ENCODE data around the gene VGLL4.

Gene VGLL4

DNA sequence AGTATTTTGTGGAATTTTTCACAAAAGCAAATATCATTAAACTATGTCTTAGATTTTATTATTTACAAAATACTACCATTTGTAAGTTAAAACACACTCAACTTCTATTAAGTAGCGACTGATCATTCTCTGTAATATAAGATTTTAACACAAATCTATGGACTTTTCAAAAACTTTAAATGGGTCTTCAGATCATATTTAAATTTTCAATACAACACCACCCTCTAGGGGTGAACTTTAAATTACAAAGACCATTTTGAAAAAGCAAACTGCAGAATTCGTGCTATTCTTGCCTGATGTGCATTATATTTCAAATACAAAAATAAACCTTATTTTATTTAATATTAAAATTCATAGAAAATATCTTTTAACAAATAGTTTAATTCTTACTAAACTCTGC is 8.2 kb upstream of the VGLL4 start:
- no peak for DNase-seq

- DNase-seq, result no peak
These were observed 7.8 kb upstream of the VGLL4 start for GRCh38 chr3:11651477-11651876.

- no peak for DNase-seq
These were observed 6.7 kb upstream of the VGLL4 start for GRCh38 chr3:11650391-11650790.

DNA sequence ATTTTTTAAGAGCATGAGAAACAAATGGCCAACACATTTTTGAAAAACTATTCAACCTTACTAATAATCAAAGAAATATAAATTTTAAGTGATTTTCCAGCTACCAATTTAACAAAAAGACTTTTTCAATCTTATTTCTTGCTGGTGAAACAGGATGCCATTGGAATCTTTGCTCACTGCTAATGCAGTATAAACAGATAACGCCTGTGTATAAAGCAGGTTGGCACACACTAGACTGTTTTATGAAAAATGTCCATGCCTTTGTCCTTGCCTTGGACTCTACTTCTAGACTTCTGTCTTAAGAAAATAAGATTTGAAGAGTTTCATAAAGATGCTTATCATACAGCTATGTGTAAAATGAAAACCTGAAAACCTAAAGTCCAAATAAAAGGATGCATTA is 5.0 kb upstream of the VGLL4 start:
- DNase-seq, result no peak

GRCh38 chr3:11643201-11643603 is 513 bp downstream of the VGLL4 start:
- DNase-seq, result peak; percentile 55

- peak; percentile 70 for DNase-seq
These were observed 1.1 kb downstream of the VGLL4 start for GRCh38 chr3:11642431-11643191.

GRCh38 chr3:11641683-11642430 is 1.9 kb downstream of the VGLL4 start:
- DNase-seq, result peak; percentile 44

DNA sequence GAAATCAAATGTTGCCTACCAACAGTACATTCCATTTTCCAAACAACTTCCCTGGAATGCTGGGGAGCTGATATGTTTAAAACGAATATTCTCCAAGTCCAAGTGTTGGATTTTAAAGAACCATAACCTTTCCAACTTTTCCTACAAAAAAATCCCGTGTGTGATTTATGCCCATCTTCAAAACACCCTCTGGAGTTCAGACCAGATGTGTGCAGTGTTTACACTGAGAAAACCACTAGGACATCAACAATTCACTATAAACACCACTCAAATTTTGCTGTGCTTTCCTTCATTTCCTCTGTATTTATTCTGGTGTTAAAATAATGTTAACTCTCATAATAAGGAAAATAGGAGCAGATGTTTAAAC is 2.4 kb downstream of the VGLL4 start:
- DNase-seq, result no peak

DNA sequence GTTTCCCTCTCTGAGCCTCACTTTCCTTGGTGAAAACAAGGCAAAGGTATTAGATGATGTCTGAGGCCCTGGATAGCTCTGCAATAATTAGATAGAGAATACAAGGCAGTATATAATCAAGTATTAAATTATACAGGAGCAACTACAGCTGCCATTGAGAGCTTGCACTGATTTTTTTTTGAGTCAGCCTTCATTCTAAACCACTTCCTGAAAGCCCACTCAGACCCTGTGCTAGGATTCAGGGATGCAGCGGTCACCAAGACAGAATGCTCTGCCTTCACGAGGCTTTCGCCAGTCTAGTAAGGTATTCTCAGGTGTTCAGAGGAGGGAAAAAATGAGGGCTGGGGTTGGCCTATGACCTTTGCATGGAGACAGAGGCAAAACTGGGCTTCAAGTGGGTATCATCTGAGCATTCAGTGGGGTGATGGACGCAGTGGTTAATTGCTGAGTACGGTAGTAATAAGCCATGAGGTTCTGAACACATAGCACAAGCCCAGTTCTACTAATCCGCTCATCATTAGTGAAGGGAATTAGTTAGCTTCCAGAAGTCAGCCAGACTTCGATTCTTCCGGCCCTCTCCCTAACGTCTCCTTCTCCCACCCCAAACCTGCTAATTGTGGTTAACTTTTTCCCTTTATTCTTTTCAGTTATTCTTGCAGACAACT is 3.6 kb downstream of the VGLL4 start:
- DNase-seq, result peak; percentile 63

GRCh38 chr3:11638495-11639358 is 5.0 kb downstream of the VGLL4 start:
- peak; percentile 70 for DNase-seq

DNA sequence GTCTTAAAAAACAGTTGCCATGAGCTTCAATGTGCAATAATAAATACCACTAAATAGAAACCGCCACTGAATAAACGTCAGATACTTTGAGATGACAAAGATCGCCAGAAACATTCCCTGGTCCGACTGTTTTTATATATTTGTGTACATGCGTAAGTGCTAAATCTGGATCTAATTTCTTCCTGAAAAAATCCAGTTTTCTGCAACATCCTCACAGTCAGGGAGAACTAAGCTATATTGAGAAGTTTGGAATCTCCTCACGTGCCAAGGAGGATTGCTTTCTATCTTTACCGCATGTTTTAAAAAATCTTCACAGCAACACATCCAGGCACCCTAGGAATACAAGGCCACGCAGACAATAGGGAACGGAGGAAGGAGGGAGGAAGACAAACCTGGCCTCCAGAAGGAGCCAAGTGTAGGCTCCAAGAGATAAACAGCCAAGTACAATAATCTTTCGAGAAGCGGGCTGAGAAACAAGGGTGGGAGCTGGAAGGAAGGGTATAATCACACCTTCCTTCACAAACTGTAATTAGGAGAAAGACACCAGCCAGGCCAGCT is 5.7 kb downstream of the VGLL4 start:
- DNase-seq, result peak; percentile 64

DNA sequence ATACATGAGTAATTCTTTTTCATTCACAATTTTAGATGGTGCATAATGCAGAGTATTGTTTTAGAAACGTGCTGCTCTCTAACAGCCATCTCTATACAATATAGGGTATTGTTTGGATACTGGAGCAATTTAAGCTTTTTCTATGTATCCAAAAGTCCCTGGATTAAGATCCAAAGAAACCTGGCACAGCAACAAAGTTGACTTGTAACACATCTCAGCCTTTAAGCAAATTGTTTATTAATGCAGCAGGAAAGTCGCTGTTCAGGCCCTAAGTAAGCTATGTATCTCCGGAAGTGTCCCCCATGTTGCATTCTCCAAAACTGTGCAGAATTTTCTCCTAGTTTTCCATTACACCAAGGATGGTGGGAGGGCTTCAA is 7.3 kb downstream of the VGLL4 start:
- DNase-seq, result peak; percentile 60

- DNase-seq, result peak; percentile 60
These were observed 7.9 kb downstream of the VGLL4 start for GRCh38 chr3:11635680-11636393.

DNA sequence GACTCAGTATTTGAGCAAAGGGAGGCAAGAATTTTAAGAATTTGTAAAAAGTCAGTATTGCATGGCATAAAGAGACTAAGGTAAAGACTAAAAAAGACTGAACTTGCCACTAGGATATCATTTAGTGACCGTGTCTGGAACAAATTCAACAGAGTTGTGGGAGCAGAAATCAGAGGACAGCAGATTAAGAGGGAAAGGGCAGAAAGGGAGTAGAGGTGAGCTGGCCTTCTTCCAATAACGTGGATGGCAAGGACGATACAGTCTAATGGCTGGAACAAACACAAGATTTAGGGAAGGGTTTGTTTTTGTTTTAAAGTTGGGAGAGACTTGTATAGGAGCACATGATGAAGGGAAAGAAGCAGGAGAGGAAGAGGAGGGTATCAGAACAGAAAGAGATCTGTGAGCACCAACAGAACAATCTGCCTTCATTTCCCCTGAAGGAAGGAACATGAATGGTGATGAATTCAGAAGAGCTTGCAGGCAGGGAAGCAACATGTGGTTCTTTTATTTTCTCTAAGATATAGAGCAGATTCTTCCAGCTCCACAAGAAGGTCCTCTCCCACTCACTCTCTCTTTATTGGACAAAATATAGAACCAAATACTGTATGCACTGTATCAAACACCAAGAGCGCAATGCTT is 8.6 kb downstream of the VGLL4 start:
- DNase-seq, result no peak

GRCh38 chr3:11634081-11634635 is 9.6 kb downstream of the VGLL4 start:
- DNase-seq, result peak; percentile 63

DNA sequence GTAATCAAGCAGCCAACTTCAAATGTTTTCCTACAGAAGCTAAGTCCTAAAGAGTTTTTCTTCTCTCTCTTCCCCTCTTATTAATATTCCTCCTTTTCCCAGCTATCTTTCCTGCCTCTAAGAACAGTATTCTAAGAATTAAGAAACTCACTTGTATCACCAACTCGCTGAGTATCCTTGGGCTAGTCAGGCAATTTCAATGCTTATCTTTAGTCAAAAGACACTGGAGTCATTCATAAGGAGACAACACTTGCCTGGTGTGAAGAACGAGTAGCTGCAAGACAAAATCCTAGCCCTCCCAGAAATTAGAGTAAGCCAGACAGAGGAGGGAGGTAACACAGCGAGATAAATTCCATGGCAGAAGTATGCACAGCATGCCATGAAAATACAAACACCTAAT is 10.7 kb downstream of the VGLL4 start:
- DNase-seq, result peak; percentile 26

GRCh38 chr3:11632564-11632963 is 11.2 kb downstream of the VGLL4 start:
- DNase-seq, result peak; percentile 26

DNA sequence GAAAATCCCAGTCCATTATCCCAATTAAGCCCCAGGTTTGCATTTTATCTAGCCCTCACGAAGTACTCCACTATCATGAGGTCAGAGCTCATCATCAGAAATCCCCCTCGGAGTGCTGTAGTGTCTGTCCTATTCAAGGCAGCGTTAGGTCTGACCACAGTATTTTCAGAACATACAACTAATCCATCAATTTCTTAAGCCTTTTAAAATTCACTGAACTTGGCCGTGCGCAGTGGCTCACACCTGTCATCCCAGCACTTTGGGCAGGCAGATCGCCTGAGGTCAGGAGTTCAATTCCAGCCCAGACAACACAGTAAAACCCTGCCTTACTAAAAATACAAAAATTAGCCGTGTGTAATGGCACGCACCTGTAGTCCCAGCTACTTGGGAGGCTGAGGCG is 11.9 kb downstream of the VGLL4 start:
- DNase-seq, result no peak

GRCh38 chr3:11629716-11630115 is 14.0 kb downstream of the VGLL4 start:
- DNase-seq, result no peak

GRCh38 chr3:11627612-11628011 is 16.1 kb downstream of the VGLL4 start:
- DNase-seq, result peak; percentile 90

DNA sequence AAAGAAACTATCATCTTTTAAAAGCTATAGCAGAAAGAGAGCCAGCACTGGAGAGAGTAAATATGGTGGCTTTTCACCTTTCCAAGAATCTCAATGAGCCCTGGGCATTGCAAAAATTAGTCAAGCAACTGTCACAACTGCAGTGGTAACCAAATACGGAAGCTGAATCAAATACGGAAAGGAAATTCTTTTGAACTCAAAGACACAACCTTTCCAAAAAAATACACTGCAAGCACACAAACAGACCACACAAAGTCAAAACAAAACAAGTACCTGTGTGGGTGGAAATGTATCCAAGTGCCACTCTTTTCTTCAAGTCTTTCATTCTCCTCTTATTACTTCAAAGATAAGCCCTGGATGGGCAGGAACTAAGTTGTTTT is 17.6 kb downstream of the VGLL4 start:
- DNase-seq, result peak; percentile 26
